Activated naive CD4-positive, alpha-beta T cell treated with anti-CD3 and anti-CD28 coated beads, Interleukin-2, amount 50 U/mL, for 72 hours (primary cell): ENCODE data around the gene ZNF692. TPM values are rescaled to one million over a fixed set of nuclear protein-coding genes. Genes with fewer than 3 reads are reported as not detected.
"Not testable (repeated sequence)": the region's sequence is repeated elsewhere in the genome, so short reads cannot be mapped to it uniquely, and the experiment has no call there.

ENCODE experiments used
- ATAC-seq, 2 donors: fragments of 150-1000 bp; cut with Tn5 transposase; 2 replicates each; pipeline ENCODE4 v1.10.0; 2021; ENCODE audit warnings: mild to moderate bottlenecking in 2 of 2, moderate library complexity in 2 of 2
- DNase-seq, 2 donors: peaks; one replicate each; pipeline ENCODE4 v3.0.0; 2021 to 2022; ENCODE audit warnings: low spot score in 2 of 2
- H3K27ac Mint-ChIP-seq, 2 donors: one replicate each; pipeline ENCODE4 v1.8.0; 2022; ENCODE audit warnings: mild to moderate bottlenecking in 2 of 2, mixed read lengths in 2 of 2
- H3K36me3 Mint-ChIP-seq, 2 donors: one replicate each; pipeline ENCODE4 v1.8.0; 2022; ENCODE audit warnings: mixed read lengths in 2 of 2
- H3K9me3 Mint-ChIP-seq, 2 donors: one replicate each; pipeline ENCODE4 v1.8.0; 2022; ENCODE audit warnings: mixed read lengths in 2 of 2
- total RNA-seq, 2 donors: library from RNA; stranded (reverse); gene quantifications; one replicate each; pipeline ENCODE4 v1.2.3, GENCODE V29; 2022

ZNF692 gene
- total RNA-seq, 2 donors from 2014 or later = 93.0 to 152 TPM

DNA sequence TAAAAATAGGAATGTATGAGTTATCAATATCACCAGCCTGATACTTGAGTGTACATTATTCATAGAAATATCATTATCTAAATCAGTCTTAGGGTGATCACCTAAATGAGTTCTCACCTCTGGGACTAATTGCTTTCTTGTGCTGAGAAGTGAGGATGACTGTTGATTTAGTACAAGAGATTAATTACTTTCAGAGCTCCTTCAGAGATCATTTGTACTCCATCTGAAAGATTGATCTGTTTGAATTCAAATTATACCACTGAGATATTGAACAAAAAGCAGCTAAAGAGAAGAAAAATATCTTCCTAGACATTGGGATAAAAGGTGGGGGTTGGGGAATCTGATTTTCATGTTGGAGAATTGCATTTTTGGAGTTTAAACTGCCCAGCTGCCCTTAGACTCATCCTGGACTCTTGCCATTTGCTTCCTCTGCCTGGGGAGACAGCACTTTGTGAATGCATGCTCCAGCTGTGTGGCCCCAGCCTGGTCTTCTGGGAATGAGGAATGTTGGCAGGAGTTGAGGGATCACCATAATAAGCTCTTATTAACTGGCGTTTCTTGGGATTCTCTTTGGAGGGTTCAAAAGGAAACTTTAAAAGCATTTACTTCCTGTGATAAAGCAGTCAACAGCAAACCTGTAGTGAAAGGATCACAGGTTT is 27.5 kb upstream of the ZNF692 start:
- DNase-seq = no peak
- no peak for ATAC-seq
- H3K9me3 Mint-ChIP-seq = no peaks in the 10 kb centered on the region
- no peak overlapping the region for H3K27ac Mint-ChIP-seq
- H3K36me3 Mint-ChIP-seq = no peaks in the 10 kb centered on the region

DNA sequence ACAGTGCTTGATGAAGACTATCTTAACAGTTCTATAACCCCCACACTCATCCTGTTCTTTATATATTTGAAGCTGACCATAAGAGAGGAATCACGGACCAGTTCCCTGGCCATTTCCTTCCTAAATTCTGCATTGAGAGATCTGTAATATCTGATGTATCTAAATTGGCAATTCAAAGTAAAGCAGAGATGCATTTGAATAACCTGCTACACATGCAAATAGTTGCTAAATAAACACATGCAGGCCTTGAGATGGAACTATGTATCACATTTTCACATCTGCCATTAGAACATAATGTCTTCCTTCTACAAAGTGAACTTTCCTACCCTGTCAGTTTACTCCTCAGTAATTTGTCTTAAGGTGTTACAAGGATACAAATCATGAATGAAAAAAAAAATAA is 26.8 kb upstream of the ZNF692 start:
- Mint-ChIP-seq H3K9me3 (no peaks in the 10 kb centered on the region), H3K36me3 (no peaks in the 10 kb centered on the region), H3K27ac (no peak overlapping the region)
- no peak for ATAC-seq
- DNase-seq = no peak

DNA sequence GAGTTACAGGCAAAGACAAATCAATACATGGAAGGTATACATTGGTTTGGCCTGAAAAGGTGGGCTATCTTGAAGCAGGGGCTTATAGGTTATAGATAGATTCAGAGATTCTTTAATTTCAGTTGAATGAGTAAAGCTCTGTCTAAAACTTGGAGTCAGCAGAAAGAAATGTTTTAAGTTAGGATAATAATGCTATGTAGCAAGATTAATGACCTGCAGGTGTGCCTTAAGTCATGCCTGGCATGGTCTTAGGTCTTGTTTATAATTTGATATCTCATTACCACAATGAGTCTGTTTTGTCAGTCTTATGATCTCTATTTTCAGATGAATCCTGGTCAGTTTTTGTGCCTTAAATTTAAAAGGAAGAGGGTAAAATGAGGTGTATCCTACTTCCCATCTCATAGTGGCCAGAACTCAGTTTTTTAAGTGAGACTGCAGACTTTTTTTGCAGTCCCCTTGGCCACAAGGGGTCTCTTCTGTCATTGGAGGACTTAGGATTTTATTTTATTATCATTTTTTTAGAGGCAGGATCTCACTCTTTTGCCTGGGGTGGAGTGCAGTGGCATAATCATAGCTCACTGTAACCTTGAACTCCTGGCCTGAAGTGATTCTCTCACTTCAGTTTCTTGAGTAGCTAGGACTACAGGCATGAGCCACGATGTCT is 25.9 kb upstream of the ZNF692 start:
- DNase-seq = no peak
- ATAC-seq = no peak
- no peaks in the 10 kb centered on the region for H3K9me3 Mint-ChIP-seq
- H3K27ac Mint-ChIP-seq = no peak overlapping the region
- H3K36me3 Mint-ChIP-seq = no peaks in the 10 kb centered on the region

DNA sequence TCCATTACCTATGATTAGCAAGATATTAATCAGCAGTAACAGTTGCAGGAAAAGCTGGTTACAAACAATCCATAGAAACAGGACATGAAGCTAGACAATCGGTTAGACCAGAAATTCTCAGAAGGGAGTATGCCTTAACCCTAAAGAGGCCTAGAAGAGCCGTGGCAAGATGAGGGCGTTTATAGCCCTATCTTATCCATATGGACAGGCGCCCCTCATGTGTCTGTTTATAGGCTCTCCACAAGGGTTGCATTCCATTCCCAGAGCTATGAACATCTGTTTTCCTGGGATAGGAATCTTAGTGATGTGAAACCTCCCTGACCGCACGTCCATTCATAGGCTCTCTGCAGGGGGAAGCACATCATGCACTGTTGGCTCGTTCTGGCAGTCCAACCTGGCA is 23.5 kb upstream of the ZNF692 start:
- not testable (repeated sequence) for H3K27ac Mint-ChIP-seq, ATAC-seq, DNase-seq, H3K9me3 Mint-ChIP-seq, H3K36me3 Mint-ChIP-seq

DNA sequence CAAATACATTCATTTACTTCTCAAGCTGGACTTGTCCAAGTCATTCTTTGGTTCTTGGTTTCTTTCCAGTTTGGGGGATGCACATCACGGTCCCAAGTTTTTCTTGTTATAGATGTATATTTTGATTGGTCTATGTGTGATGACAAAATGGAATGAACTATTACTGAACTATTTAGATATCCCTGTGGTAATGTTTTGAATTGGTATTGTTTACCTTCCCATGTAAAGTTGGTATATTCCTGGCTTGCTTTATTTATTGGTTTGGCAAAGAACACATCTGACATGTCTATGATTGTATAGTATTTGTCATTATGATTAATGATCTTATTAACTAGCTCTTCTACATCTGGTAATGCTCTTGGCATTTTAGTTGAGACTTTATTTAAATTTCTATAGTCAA is 22.4 kb upstream of the ZNF692 start:
- H3K9me3 Mint-ChIP-seq = no peaks in the 10 kb centered on the region
- no peak for DNase-seq
- H3K27ac Mint-ChIP-seq = no peak overlapping the region
- H3K36me3 Mint-ChIP-seq = no peaks in the 10 kb centered on the region
- ATAC-seq = no peak

DNA sequence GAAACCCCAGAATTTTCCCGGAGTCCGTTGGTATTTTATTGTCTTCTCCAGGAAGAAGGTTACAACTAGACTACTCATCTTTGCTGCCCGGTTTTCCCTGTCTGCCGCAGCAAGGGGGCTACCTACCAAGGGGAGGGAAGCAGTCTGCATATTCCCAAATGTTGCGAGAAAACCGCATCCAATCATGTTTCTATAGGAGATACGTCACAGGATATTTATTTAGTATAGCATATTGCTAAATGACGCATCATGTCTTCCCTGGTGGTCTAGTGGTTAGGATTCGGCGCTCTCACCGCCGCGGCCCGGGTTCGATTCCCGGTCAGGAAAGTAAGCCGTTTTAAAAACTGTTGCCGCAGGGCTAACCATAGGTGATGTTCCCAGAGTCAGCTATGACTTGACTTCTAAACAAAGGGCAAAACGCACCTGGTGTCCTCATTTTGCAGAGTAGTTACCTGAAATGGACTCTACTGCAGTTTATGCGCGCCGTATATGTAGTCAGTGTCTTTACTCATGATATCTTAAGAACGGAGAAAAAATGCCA is 15.2 kb upstream of the ZNF692 start:
- ATAC-seq (peak; percentile 65 to 73), DNase-seq (peak; percentile 87 to 90)
- Mint-ChIP-seq H3K36me3 (peaks cover 0 to 14% of the 10 kb centered on the region in 2 donors), H3K9me3 (no peaks in the 10 kb centered on the region), H3K27ac (peak overlapping the region; percentile 100)

DNA sequence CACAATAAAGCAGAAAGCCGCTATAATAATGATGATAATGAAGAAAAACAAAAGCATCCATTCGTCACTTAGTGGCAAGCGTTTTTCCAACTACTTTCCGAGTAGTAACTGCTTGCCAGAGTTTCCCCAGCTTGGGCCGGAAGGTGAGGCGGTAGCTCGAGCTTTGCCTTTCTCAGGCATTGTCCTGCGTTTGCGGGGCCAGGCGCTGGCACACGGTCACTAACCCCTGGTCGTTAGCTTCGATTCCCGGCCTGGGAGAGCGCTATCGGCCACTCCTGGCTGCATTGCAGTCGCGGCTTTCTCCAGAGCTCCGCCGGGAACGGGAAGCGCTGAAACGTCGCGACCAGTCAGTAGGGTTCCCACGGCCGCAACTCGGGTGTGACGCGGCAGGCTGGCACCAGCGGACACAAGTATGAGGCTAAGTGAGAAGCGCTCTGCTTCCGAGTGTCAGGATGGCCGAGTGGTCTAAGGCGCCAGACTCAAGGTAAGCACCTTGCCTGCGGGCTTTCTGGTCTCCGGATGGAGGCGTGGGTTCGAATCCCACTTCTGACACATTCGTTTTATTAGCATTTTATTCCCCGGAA is 14.6 kb upstream of the ZNF692 start:
- DNase-seq = peak; percentile 98 to 99
- no peaks in the 10 kb centered on the region for H3K9me3 Mint-ChIP-seq
- peak; percentile 87 to 88 for ATAC-seq
- peak overlapping the region; percentile 100 for H3K27ac Mint-ChIP-seq
- H3K36me3 Mint-ChIP-seq = peaks cover 0 to 14% of the 10 kb centered on the region in 2 donors

DNA sequence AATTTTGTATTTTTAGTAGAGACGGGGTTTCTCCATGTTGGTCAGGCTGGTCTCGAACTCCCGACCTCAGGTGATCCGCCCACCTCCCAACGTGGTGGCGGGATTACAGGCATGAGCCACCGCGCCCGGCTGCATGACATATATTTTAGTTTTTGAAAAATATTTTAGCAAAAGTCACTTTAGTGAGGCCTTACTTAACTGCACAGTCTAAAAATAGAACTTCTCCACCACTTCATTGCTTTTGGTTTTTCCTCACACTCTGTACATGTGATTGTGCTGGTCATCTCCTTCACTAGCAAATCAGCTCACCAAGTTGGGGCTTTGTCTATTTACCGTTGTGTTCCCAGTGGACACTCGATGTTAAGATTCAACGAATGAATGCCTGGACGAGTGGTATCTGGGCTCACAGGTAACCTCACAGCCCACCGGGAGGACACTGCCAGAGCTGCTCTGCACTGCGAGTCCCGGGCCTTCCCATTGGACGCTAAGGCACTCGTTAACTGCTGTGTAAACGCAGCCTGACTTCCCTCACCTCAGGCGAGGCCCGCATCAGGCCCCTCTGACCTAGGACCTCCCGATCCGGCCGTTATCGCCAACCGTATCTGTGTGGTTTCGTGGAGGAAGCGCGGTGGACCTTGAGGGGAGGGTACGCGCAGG is 14.0 kb upstream of the ZNF692 start:
- ATAC-seq (peak; percentile 60 to 61), DNase-seq (peak in 1 of 2 donors; percentile 63)
- peaks cover 0 to 14% of the 10 kb centered on the region in 2 donors for H3K36me3 Mint-ChIP-seq
- H3K9me3 Mint-ChIP-seq = no peaks in the 10 kb centered on the region
- peak overlapping the region; percentile 100 for H3K27ac Mint-ChIP-seq

DNA sequence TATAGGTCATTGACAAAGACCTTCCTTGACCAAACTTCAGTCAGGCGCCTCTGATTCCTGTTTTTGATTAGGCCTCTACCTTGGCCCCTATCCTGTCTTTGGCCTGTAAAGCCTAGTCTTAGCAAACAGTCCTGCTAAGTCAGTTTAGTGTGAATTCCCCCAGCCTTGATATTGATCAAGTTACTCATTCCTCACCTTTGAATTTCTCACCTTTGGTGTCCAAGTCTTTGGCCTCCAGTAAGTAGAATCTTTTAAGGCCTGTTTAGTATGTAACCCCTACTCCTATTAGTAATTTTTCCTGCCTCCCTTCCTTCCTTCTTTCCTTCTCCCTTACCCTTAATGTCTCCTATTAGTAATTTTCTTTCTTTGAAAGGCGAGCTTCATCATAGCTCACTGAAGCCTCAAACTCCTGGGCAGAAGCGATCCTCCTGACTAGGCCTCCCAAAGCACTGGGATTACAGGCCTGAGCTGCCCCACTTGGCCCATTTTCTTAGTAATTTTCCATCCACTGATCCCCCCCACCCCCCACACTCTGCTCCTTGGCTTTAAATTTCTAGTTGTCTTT is 13.0 kb upstream of the ZNF692 start:
- H3K27ac Mint-ChIP-seq = peak overlapping the region in 1 of 2 donors; percentile 100

DNA sequence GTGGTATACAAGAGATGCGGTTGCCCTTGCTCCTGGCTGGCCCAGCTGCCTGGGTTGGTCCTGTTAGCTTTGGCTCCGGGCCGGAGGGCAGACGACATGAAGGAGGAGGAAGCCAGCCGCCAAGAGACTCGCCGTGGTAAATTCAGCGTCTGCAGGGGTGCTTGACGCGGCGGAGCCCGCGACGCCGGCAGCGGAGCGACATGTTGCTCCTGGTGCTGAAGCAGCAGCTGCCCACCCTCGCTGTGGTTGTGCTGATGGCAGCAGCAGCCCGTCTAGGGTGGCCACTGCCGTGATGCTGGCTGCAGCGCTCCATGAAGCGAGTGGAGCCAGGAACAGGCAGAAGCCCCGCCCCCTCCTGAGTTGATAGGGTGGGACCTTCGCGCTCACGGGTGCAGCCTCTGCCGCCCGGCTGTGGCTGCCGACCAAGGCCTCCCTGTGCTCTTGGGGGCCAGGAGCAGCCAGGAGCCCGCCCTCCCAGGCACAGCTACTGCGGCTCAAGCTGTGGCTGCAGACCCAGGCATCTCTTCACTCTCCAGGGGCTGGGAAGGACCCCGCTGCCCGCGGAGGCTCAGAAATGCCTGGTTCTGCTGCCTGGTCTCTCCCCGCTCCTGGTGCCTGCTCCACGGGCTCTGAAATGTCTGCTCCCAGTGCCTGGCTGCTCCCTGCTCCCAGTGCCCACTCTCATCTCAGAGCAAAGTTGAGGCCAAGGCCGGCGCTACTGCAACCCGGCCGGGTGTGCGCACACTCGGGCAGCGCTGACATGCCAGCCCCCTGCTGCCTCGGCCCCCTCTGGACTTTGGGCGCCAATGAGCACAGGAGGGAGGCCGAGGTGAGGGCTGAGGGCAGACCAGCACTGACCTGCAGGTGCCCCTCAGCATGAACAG is 4.4 kb upstream of the ZNF692 start:
- ATAC-seq (peak; percentile 72 to 79), DNase-seq (peak; percentile 80 to 81)
- Mint-ChIP-seq H3K36me3 (peaks cover 0 to 17% of the 10 kb centered on the region in 2 donors), H3K27ac (peak overlapping the region; percentile 3 to 84), H3K9me3 (no peaks in the 10 kb centered on the region)

More for the DNA sequence above, 13.0 kb upstream of the ZNF692 start:
- Mint-ChIP-seq H3K36me3 (peaks cover 0 to 14% of the 10 kb centered on the region in 2 donors), H3K9me3 (no peaks in the 10 kb centered on the region)
- ATAC-seq (no peak), DNase-seq (no peak)

DNA sequence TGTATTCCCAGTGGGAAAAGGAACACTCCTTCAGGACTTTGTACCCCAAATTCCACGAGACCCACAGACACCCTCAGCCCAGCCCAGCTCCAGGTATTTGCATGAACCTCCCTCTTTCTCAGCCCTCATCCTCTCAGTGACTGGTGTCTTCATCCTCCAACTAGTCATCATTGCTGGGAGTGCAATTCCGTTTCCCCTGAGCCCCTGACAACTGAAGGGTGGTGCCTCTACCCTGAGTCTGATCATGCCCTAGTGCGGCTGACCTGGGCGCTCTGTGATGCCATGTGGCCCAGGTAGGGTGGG is 3.8 kb upstream of the ZNF692 start:
- no peak for DNase-seq
- Mint-ChIP-seq H3K36me3 (peaks cover 0 to 23% of the 10 kb centered on the region in 2 donors), H3K27ac (peak overlapping the region; percentile 0 to 84), H3K9me3 (no peaks in the 10 kb centered on the region)
- peak; percentile 27 to 35 for ATAC-seq

DNA sequence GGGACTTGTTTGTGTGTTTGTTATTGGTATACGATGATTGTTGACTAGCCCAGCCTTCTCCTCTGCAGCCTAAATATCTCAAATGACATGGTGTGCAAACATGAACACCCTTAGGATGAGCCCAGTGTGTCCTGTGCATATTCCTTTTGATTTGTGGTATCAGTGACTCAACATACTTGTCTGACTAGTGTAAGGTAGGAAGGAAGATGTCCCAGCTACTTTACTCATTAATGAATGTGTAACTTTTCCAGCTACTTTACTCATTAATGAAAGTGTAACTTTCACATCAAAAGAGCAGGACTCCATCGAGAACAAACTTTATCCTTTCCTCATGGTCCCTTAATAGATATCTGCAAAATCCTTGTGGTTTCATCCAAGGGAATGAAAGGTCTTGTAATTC is 2.7 kb upstream of the ZNF692 start:
- no peaks in the 10 kb centered on the region for H3K9me3 Mint-ChIP-seq
- DNase-seq = no peak
- peaks cover 0 to 32% of the 10 kb centered on the region in 2 donors for H3K36me3 Mint-ChIP-seq
- H3K27ac Mint-ChIP-seq = no peak overlapping the region
- no peak for ATAC-seq

DNA sequence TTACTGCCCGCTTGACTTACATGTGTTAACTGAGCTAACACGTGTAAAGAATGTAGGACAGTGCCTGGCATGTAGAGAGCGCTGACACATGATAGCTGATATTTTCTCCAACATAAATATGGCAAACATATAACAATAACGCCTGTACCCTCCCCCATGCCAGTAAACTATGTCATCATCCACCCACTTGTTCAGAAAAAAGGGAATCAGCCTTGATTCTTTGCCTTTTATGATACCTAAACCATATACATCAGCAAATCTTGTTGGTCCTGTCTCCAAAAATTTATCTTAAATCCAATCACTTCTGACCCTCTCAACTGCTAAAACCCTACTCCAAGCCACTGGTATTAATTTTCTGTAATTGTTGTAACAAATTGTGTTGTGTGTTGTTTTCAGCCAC is 1.1 kb upstream of the ZNF692 start:
- ATAC-seq = no peak
- H3K36me3 Mint-ChIP-seq = peaks cover 14 to 40% of the 10 kb centered on the region in 2 donors
- H3K9me3 Mint-ChIP-seq = no peaks in the 10 kb centered on the region
- DNase-seq = no peak
- H3K27ac Mint-ChIP-seq = peak overlapping the region in 1 of 2 donors; percentile 95

DNA sequence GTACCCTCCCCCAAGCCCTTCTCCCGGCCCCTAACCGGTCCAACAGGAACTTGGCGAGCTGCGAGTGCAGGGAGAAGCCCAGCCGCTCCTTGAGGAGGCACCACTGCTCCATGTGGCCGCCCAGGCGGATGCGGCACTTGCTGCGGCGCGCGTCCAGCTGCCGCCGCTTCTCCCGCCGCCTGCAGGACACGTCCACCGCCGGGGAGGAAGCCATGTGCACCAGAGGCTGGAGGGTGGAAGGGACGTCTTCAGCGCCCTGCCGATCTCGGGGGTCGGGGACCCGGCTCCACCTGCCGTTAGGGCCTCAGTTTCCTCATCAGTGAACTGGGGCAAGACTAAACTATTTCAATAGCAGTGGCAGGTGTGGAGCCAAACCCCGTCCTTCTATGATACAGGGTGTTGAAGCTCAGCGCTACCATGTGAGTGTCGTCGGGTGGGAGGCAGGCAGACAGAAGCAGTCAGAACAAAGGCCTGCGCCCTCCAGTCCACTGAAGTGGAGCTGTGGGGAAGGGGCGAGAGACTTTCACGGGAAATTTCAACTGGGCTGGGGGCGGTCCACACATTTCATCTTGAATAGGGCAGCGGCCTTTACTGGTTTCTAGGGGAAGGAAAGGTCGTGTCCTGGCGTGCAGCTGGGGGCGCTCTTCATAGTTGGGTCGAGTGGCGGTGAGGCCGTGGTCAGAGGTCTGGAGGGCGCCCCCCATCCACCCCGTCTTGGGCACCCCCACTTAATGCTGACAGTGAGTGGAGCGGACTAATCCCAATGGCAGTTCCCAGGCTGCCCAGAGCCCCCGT is 592 bp downstream of the ZNF692 start:
- DNase-seq = peak in 1 of 2 donors; percentile 34
- peak; percentile 38 to 55 for ATAC-seq
- Mint-ChIP-seq H3K36me3 (peaks cover 26 to 44% of the 10 kb centered on the region in 2 donors), H3K27ac (peak overlapping the region; percentile 95), H3K9me3 (no peaks in the 10 kb centered on the region)

DNA sequence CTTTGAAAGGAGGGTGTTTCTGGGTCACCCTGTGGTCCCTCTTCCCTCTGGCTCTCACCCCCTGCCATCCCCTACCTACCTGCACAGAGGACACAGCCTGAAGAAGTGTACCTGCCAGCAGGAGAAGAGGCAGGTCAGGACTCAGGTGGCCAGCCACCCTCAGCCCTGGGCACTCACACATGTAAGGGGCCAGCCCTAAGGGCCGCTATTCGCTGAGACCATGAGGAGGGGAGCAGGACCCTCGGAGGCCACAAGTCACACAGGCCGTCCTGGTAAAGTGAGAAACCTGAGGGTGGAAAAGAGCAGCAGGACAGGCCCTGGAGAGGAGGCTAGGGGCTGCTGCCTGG is 1.2 kb downstream of the ZNF692 start:
- Mint-ChIP-seq H3K36me3 (peaks cover 26 to 44% of the 10 kb centered on the region in 2 donors), H3K27ac (peak overlapping the region; percentile 95), H3K9me3 (no peaks in the 10 kb centered on the region)
- no peak for ATAC-seq
- DNase-seq = no peak
